GM23338 (cell line): ENCODE measurements around the gene OBP2A. TPM values are rescaled to one million over a fixed set of nuclear protein-coding genes. Genes with fewer than 3 reads are reported as not detected.

Source experiments
- ATAC-seq: fragments of 200-7000 bp; cut with Tn5 transposase; 3 replicates; pipeline ENCODE4 v1.9.1; 2020
- DNase-seq: peaks from one replicate; pipeline ENCODE4 v3.0.0-alpha.2; 2015; ENCODE audit warnings: low spot score
- H2AFZ ChIP-seq: fragments of 200-600 bp; sonication (generic); 2 replicates; pipeline ENCODE4 v1.8.0; 2016; ENCODE audit warnings: antibody characterized with exemption, mild to moderate bottlenecking, moderate library complexity
- H3F3A ChIP-seq: fragments of 200-600 bp; sonication (generic); replicated peaks from 2 replicates; pipeline ENCODE4 v1.8.0; 2017; ENCODE audit warnings: antibody characterized with exemption, mixed run types, low read depth
- H3K27ac ChIP-seq: fragments of 200-600 bp; sonication (generic); 2 replicates; pipeline ENCODE4 v1.6.1; 2016; ENCODE audit warnings: low read depth
- H3K27me3 ChIP-seq: fragments of 200-600 bp; sonication (generic); 2 replicates; pipeline ENCODE4 v1.8.0; 2016; ENCODE audit warnings: mild to moderate bottlenecking, mixed run types, moderate library complexity; ENCODE audit not compliant: insufficient read depth
- H3K36me3 ChIP-seq: fragments of 200-600 bp; sonication (generic); 2 replicates; pipeline ENCODE4 v1.8.0; 2016; ENCODE audit warnings: mild to moderate bottlenecking; ENCODE audit not compliant: insufficient read depth
- H3K4me1 ChIP-seq: fragments of 200-600 bp; sonication (generic); 2 replicates; pipeline ENCODE4 v1.8.0; 2016; ENCODE audit warnings: mild to moderate bottlenecking, moderate library complexity; ENCODE audit not compliant: insufficient read depth
- H3K4me2 ChIP-seq: fragments of 200-600 bp; sonication (generic); 2 replicates; pipeline ENCODE4 v1.7.1; 2017; ENCODE audit warnings: mixed run types
- H3K4me3 ChIP-seq: fragments of 200-600 bp; sonication (generic); 2 replicates; pipeline ENCODE4 v1.6.1; 2016; ENCODE audit warnings: mixed run types
- H3K79me2 ChIP-seq: fragments of 200-600 bp; sonication (generic); replicated peaks from 2 replicates; pipeline ENCODE4 v1.8.0; 2017; ENCODE audit warnings: mild to moderate bottlenecking; ENCODE audit not compliant: insufficient read depth
- H3K9me2 ChIP-seq: fragments of 200-600 bp; sonication (generic); 2 replicates; pipeline ENCODE4 v1.8.0; 2017; ENCODE audit not compliant: insufficient read depth
- H4K20me1 ChIP-seq: fragments of 200-600 bp; sonication (generic); replicated peaks from 2 replicates; pipeline ENCODE4 v1.8.0; 2017; ENCODE audit warnings: mild to moderate bottlenecking; ENCODE audit not compliant: insufficient read depth
- H3K27ac Mint-ChIP-seq: 2 replicates; pipeline ENCODE4 v1.8.0; 2020; ENCODE audit warnings: inconsistent platforms, mild to moderate bottlenecking, moderate library complexity, mixed read lengths
- H3K27me3 Mint-ChIP-seq: 3 replicates; pipeline ENCODE4 v1.8.0; 2022; ENCODE audit warnings: low read depth, mild to moderate bottlenecking, moderate library complexity, mixed read lengths, inconsistent platforms; ENCODE audit not compliant: insufficient read depth, poor library complexity
- H3K36me3 Mint-ChIP-seq: 3 replicates; pipeline ENCODE4 v1.8.0; 2021; ENCODE audit warnings: low read depth, mild to moderate bottlenecking, inconsistent platforms, moderate library complexity, mixed read lengths
- H3K4me1 Mint-ChIP-seq: 3 replicates; pipeline ENCODE4 v1.8.0; 2020; ENCODE audit warnings: mild to moderate bottlenecking, inconsistent platforms, mixed read lengths
- H3K4me3 Mint-ChIP-seq: 3 replicates; pipeline ENCODE4 v1.8.0; 2021; ENCODE audit warnings: moderate library complexity, mild to moderate bottlenecking, inconsistent platforms, mixed read lengths
- H3K9me3 Mint-ChIP-seq: 3 replicates; pipeline ENCODE4 v1.8.0; 2020; ENCODE audit warnings: moderate library complexity, mild to moderate bottlenecking, inconsistent platforms, mixed read lengths
- CREB1 ChIP-seq: fragments of 250-450 bp; sonication (Bioruptor Pico); IDR thresholded peaks from 2 replicates; pipeline ENCODE4 v1.5.0; 2020; ENCODE audit warnings: low read depth, mild to moderate bottlenecking, moderate library complexity
- EZH2 ChIP-seq: fragments of 200-600 bp; sonication (generic); IDR thresholded peaks from one replicate; pipeline ENCODE4 v1.8.0; 2017; ENCODE audit warnings: antibody characterized with exemption, mild to moderate bottlenecking, low read depth; ENCODE audit not compliant: unreplicated experiment
- EZH2phosphoT487 ChIP-seq: fragments of 200-600 bp; sonication (generic); IDR thresholded peaks from one replicate; pipeline ENCODE4 v1.8.1; 2018; ENCODE audit warnings: antibody characterized with exemption; ENCODE audit not compliant: unreplicated experiment
- JUNB ChIP-seq: IDR thresholded peaks from one replicate; pipeline ENCODE4 v1.6.1; 2016; ENCODE audit warnings: antibody characterized with exemption; ENCODE audit not compliant: unreplicated experiment
- NANOG ChIP-seq: IDR thresholded peaks from 2 replicates; pipeline ENCODE4 v1.6.1; 2016; ENCODE audit warnings: antibody characterized with exemption, borderline replicate concordance
- POLR2AphosphoS5 ChIP-seq: IDR thresholded peaks from 2 replicates; pipeline ENCODE4 v1.6.1; 2016; ENCODE audit warnings: antibody characterized with exemption, low read depth
- REST ChIP-seq: IDR thresholded peaks from one replicate; pipeline ENCODE4 v1.6.1; 2018; ENCODE audit warnings: antibody characterized with exemption; ENCODE audit not compliant: unreplicated experiment
- ZNF114 ChIP-seq: fragments of 250-450 bp; sonication (Bioruptor Pico); IDR thresholded peaks from 2 replicates; pipeline ENCODE4 v1.5.0; 2020; ENCODE audit warnings: mild to moderate bottlenecking, moderate library complexity
- ZNF331 ChIP-seq: fragments of 250-450 bp; sonication (Bioruptor Pico); IDR thresholded peaks from 2 replicates; pipeline ENCODE4 v1.5.0; 2020; ENCODE audit warnings: low read depth, mild to moderate bottlenecking, moderate library complexity
- ZNF462 ChIP-seq: fragments of 250-450 bp; sonication (Bioruptor Pico); IDR thresholded peaks from 2 replicates; pipeline ENCODE4 v1.5.0; 2020; ENCODE audit warnings: mild to moderate bottlenecking, moderate library complexity
- polyA plus RNA-seq: library from polyadenylated mRNA; unstranded; fragments of >200 nt; fragmentation: Nextera tagmentation; extraction: Ambion mirVana; gene quantifications from 2 replicates; pipeline ENCODE4 v1.2.1, GENCODE V29; 2016
- total RNA-seq: library from RNA; depleted of rRNA; stranded (reverse); fragments of >200 nt; shearing (Covaris generic); gene quantifications from 2 replicates; pipeline ENCODE4 v1.2.3, GENCODE V29; 2014
- TF ChIP-seq, protein P1 (sequence below): IDR thresholded peaks from 2 replicates; pipeline ENCODE4 v1.6.1; 2016; ENCODE audit warnings: antibody characterized with exemption

The OBP2A gene
- total and polyA plus RNA-seq, 2 experiments from 2014 or later: not detected

- no peak overlapping the region for H3K27ac ChIP-seq
- H2AFZ ChIP-seq: no peak overlapping the region
- no peaks in the 10 kb centered on the region for H3K36me3 ChIP-seq
- Mint-ChIP-seq H3K27me3 (peaks cover 6% of the 10 kb centered on the region), H3K4me3 (no peak overlapping the region), H3K4me1 (0 out of 3 replicates have a peak, but pooled peaks cover 3% of the 10 kb centered on the region), H3K27ac (no peak overlapping the region), H3K36me3 (no peaks in the 10 kb centered on the region), H3K9me3 (no peaks in the 10 kb centered on the region)
- no peaks in the 10 kb centered on the region for H3F3A ChIP-seq
- H3K4me2 ChIP-seq: no peak overlapping the region
- no peak for TF ChIP-seq ZNF114 (CRISPR knock-in tag)
- no peak for TF ChIP-seq EZH2
- TF ChIP-seq EZH2phosphoT487: no peak
- TF ChIP-seq POLR2AphosphoS5: no peak
- TF ChIP-seq, protein P1, sequence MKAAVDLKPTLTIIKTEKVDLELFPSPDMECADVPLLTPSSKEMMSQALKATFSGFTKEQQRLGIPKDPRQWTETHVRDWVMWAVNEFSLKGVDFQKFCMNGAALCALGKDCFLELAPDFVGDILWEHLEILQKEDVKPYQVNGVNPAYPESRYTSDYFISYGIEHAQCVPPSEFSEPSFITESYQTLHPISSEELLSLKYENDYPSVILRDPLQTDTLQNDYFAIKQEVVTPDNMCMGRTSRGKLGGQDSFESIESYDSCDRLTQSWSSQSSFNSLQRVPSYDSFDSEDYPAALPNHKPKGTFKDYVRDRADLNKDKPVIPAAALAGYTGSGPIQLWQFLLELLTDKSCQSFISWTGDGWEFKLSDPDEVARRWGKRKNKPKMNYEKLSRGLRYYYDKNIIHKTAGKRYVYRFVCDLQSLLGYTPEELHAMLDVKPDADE: no peak
- no peak for TF ChIP-seq REST
- no peak for TF ChIP-seq ZNF331
- TF ChIP-seq JUNB: no peak
- no peaks in the 10 kb centered on the region for H3K9me2 ChIP-seq
- ATAC-seq: no peak
- H3K4me1 ChIP-seq: no peaks in the 10 kb centered on the region
- DNase-seq: no peak
- no peaks in the 10 kb centered on the region for H3K79me2 ChIP-seq
- H3K4me3 ChIP-seq: no peak overlapping the region
- H3K27me3 ChIP-seq: no peaks in the 10 kb centered on the region
- H4K20me1 ChIP-seq: no peaks in the 10 kb centered on the region
Measured at GRCh38 chr9:135562235-135562745, 16.4 kb downstream of the OBP2A start.

DNA sequence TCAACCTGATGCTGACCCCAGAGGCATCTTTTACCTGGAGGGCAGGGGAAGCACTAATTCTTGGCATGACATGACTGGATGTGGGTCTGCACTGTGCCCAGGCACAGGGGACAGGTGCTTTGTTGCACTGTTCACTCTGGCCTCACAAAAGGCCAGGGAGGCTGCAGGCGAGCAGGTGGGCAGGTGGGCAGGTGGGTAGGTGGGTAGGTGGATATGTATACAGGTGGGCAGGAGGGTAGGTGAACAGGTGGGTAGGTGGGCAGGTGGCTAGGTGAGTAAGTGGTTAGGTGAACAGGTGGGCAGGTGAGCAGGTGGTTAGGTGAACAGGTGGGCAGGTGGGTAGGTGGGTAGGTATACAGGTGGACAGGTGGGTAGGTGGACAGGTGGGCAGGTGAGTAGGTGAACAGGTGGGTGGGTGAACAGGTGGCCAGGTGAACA lies 17.1 kb downstream of the OBP2A start:
- Histone ChIP-seq H3K4me3 (no peak overlapping the region), H3K4me1 (no peaks in the 10 kb centered on the region), H3F3A (no peaks in the 10 kb centered on the region), H3K27me3 (no peaks in the 10 kb centered on the region), H2AFZ (no peak overlapping the region), H3K4me2 (no peak overlapping the region), H3K9me2 (no peaks in the 10 kb centered on the region), H3K79me2 (no peaks in the 10 kb centered on the region), H3K36me3 (no peaks in the 10 kb centered on the region), H4K20me1 (no peaks in the 10 kb centered on the region), H3K27ac (no peak overlapping the region)
- DNase-seq (no peak), ATAC-seq (no peak)
- H3K4me1 Mint-ChIP-seq: 0 out of 3 replicates have a peak, but pooled peaks cover 3% of the 10 kb centered on the region
- H3K27me3 Mint-ChIP-seq: peaks cover 8% of the 10 kb centered on the region
- H3K4me3 Mint-ChIP-seq: no peak overlapping the region
- H3K27ac Mint-ChIP-seq: no peak overlapping the region
- H3K36me3 Mint-ChIP-seq: no peaks in the 10 kb centered on the region
- no peaks in the 10 kb centered on the region for H3K9me3 Mint-ChIP-seq
- no peak for TF ChIP-seq NANOG
- no peak for TF ChIP-seq ZNF462 (CRISPR knock-in tag)
- no peak for TF ChIP-seq ZNF114 (CRISPR knock-in tag)
- no peak for TF ChIP-seq CREB1
